K562 (cell line): ENCODE results near the gene RNF151. TPM values are rescaled to one million over a fixed set of nuclear protein-coding genes. Genes with fewer than 3 reads are reported as not detected.
A peak's percentile ranks its signal among the peaks of the same experiment; 100 is the strongest.

ENCODE experiments used
- DACH1 ChIP-seq: fragments of 450-650 bp; IDR thresholded peaks from 2 replicates; pipeline ENCODE4 v1.6.1; 2018; ENCODE audit not compliant: partially characterized antibody
- EGR1 ChIP-seq: fragments of 450-650 bp; conservative IDR thresholded peaks from 2 replicates; pipeline ENCODE4 v1.6.1; 2017; ENCODE audit warnings: mild to moderate bottlenecking
- FOXJ2 ChIP-seq: fragments of 200-800 bp; sonication (Bioruptor generic); IDR thresholded peaks from 2 replicates; pipeline ENCODE4 v1.6.1; 2016; ENCODE audit warnings: missing genetic modification characterization, missing compliant biosample characterization
- HOXB6 ChIP-seq: fragments of 250-450 bp; sonication (Bioruptor Pico); IDR thresholded peaks from 2 replicates; pipeline ENCODE4 v1.5.1; 2022; ENCODE audit warnings: mild to moderate bottlenecking, borderline replicate concordance
- MEIS2 ChIP-seq: fragments of 450-650 bp; IDR thresholded peaks from 2 replicates; pipeline ENCODE4 v1.6.1; 2014; ENCODE audit warnings: mild to moderate bottlenecking; ENCODE audit not compliant: partially characterized antibody
- MTA1 ChIP-seq: fragments of 450-650 bp; IDR thresholded peaks from 2 replicates; pipeline ENCODE4 v1.6.1; 2017; ENCODE audit warnings: borderline replicate concordance
- NFXL1 ChIP-seq: fragments of 450-650 bp; formaldehyde crosslinking; IDR thresholded peaks from 2 replicates; pipeline ENCODE4 v1.4.0; 2021; ENCODE audit warnings: mild to moderate bottlenecking
- NFYB ChIP-seq: IDR thresholded peaks from 2 replicates; pipeline ENCODE4 v1.6.1; 2011; ENCODE audit warnings: mild to moderate bottlenecking, moderate library complexity; ENCODE audit not compliant: insufficient read length; ENCODE audit errors: extremely low read depth
- RNF2 ChIP-seq: sonication (generic); IDR thresholded peaks from 2 replicates; pipeline ENCODE4 v1.6.1; 2016
- SIRT6 ChIP-seq: IDR thresholded peaks from one replicate; pipeline ENCODE4 v1.6.1; 2012; ENCODE audit warnings: low read depth, mild to moderate bottlenecking, control low read depth, inconsistent platforms, low read length, moderate library complexity
- SRSF9 ChIP-seq: fragments of 200-400 bp; formaldehyde crosslinking; IDR thresholded peaks from 2 replicates; pipeline ENCODE4 v1.6.1; 2017; ENCODE audit warnings: low read depth, low read length, borderline replicate concordance
- TBL1XR1 ChIP-seq, 2 experiments: IDR thresholded peaks; 2 replicates each; pipeline ENCODE4 v1.6.1; 2012; ENCODE audit warnings: improper control_type of control experiment in 2 of 2, low read length in 2 of 2, mild to moderate bottlenecking in 1 of 2
- TOE1 ChIP-seq, 2 experiments: fragments of 450-650 bp in 1 of 2; sonication (generic) in 1 of 2; formaldehyde crosslinking in 1 of 2; IDR thresholded peaks; 2 replicates each; pipeline versions ENCODE4 v1.7.1 to v1.8.0; 2016 to 2022; ENCODE audit warnings: borderline replicate concordance in 2 of 2, mild to moderate bottlenecking in 2 of 2, antibody characterized with exemption in 1 of 2, inconsistent platforms in 1 of 2, low read depth in 1 of 2, missing genetic modification reagents in 1 of 2, moderate library complexity in 1 of 2
- ZNF274 ChIP-seq: IDR thresholded peaks from 2 replicates; pipeline ENCODE4 v1.6.1; 2011; ENCODE audit warnings: low read depth, mild to moderate bottlenecking, low read length, moderate library complexity, borderline replicate concordance
- polyA plus RNA-seq, 8 experiments: library from polyadenylated mRNA; depleted of rRNA in 4 of 8; stranded (reverse) in 5 of 8; unstranded in 3 of 8; fragments of >200 nt; fragmentation: Nextera tagmentation in 2 of 8; fragmentation: Illumina TruSeq in 1 of 8; extraction: Ambion mirVana in 2 of 8; extraction: Trizol in 1 of 8; gene quantifications; 2 replicates each; pipeline versions ENCODE4 v1.2.1 to v1.2.3, GENCODE V29; 2011 to 2014; ENCODE audit warnings: inconsistent platforms in 1 of 8, missing spikeins in 1 of 8
- total RNA-seq, 7 experiments: library from RNA; depleted of rRNA in 6 of 7; stranded (reverse); fragments of >200 nt in 6 of 7; fragmentation: Illumina TruSeq in 2 of 7; extraction: Trizol in 2 of 7; gene quantifications; 2 replicates each; pipeline versions ENCODE4 v1.2.1 to v1.2.3, GENCODE V29; 2011 to 2021; ENCODE audit warnings: low replicate concordance in 1 of 7
- TF ChIP-seq, protein P1 (sequence below): sonication (generic); formaldehyde crosslinking; IDR thresholded peaks from 2 replicates; pipeline ENCODE4 v1.8.1; 2023; ENCODE audit warnings: mild to moderate bottlenecking, missing genetic modification reagents, moderate library complexity
- TF ChIP-seq, protein P2 (sequence below): fragments of 150-350 bp; IDR thresholded peaks from 2 replicates; pipeline ENCODE4 v1.6.1; 2014; ENCODE audit warnings: low read depth, mild to moderate bottlenecking, low read length, borderline replicate concordance
- TF ChIP-seq, protein P3 (sequence below): fragments of 450-650 bp; IDR thresholded peaks from 2 replicates; pipeline ENCODE4 v1.6.1; 2016; ENCODE audit warnings: missing biosample characterization, missing genetic modification characterization
- TF ChIP-seq, protein P4 (sequence below): fragments of 250-450 bp; sonication (Bioruptor Pico); IDR thresholded peaks from 2 replicates; pipeline ENCODE4 v1.5.0; 2021
- TF ChIP-seq, protein P5 (sequence below): sonication (generic); IDR thresholded peaks from 2 replicates; pipeline ENCODE4 v1.6.1; 2016

RNF151 gene
- total and polyA plus RNA-seq, 9 of the 15 experiments (the other 6 are each of a cell fraction or from before 2014, with no cell fraction given), result not detected

DNA sequence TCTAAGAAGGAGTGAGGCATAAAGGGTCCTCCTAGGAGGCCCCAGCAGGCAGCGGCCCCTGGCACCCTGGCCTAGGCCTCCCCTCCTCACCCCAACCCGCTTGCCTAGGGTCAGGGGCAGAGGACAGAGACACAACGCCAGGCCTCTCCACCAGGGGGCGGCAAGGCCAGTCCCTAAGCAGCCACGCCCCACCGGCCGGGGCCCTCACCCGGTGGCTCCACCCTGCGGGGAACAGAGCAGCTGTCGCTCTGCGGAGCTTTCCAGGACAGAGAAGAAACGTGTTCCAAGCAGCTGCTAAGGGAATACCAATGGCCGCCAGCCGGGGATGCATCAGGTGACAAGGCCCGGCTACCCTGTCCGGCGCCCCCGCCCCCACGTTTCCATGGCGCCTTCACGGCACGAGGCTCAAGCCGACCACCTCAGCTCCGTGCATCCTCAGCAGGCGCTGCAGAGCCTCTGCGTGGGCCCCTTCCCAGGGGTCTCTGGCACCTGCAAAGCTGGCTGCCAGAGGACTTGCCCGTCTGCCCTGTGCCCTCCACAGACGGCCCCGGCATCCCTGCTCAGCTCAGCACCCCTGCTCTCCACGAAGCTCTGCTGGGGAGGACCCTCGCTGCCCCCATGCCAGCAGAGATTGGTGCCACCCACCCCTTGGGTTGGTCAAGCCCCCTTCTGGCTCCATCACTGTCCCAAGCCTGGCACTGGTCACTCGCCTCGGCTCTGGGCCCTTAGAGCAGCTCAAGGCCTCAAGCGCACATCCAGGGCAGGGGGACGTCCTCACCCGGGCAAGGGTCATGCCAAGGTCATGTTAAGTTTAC, 37.4 kb downstream of the RNF151 start (continued):
- TF ChIP-seq TOE1 (IDR thresholded peaks at IDR 0.05; ENCODE audit: borderline replicate concordance), result peak; percentile 77; the same call in 1 of the 2 replicates
- no peak for TF ChIP-seq TOE1 (CRISPR knock-in tag; IDR thresholded peaks at IDR 0.05; ENCODE audit: borderline replicate concordance, low read depth)
- TF ChIP-seq SIRT6, result no peak
- TF ChIP-seq MEIS2, result peak; percentile 47
- TF ChIP-seq TBL1XR1 (IDR thresholded peaks at IDR 0.05; ENCODE audit: low read length in 2 of 2), result 0 out of 4 replicates have a peak, but pooled peaks of 1 of the 2 experiments have one; percentile 49
- TF ChIP-seq, protein P1, sequence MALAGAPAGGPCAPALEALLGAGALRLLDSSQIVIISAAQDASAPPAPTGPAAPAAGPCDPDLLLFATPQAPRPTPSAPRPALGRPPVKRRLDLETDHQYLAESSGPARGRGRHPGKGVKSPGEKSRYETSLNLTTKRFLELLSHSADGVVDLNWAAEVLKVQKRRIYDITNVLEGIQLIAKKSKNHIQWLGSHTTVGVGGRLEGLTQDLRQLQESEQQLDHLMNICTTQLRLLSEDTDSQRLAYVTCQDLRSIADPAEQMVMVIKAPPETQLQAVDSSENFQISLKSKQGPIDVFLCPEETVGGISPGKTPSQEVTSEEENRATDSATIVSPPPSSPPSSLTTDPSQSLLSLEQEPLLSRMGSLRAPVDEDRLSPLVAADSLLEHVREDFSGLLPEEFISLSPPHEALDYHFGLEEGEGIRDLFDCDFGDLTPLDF (CRISPR knock-in tag), result no peak
- TF ChIP-seq DACH1, result peak; percentile 78
- TF ChIP-seq, protein P2, sequence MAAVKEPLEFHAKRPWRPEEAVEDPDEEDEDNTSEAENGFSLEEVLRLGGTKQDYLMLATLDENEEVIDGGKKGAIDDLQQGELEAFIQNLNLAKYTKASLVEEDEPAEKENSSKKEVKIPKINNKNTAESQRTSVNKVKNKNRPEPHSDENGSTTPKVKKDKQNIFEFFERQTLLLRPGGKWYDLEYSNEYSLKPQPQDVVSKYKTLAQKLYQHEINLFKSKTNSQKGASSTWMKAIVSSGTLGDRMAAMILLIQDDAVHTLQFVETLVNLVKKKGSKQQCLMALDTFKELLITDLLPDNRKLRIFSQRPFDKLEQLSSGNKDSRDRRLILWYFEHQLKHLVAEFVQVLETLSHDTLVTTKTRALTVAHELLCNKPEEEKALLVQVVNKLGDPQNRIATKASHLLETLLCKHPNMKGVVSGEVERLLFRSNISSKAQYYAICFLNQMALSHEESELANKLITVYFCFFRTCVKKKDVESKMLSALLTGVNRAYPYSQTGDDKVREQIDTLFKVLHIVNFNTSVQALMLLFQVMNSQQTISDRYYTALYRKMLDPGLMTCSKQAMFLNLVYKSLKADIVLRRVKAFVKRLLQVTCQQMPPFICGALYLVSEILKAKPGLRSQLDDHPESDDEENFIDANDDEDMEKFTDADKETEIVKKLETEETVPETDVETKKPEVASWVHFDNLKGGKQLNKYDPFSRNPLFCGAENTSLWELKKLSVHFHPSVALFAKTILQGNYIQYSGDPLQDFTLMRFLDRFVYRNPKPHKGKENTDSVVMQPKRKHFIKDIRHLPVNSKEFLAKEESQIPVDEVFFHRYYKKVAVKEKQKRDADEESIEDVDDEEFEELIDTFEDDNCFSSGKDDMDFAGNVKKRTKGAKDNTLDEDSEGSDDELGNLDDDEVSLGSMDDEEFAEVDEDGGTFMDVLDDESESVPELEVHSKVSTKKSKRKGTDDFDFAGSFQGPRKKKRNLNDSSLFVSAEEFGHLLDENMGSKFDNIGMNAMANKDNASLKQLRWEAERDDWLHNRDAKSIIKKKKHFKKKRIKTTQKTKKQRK, result no peak
- TF ChIP-seq NFYB, result no peak
- TF ChIP-seq, protein P3, sequence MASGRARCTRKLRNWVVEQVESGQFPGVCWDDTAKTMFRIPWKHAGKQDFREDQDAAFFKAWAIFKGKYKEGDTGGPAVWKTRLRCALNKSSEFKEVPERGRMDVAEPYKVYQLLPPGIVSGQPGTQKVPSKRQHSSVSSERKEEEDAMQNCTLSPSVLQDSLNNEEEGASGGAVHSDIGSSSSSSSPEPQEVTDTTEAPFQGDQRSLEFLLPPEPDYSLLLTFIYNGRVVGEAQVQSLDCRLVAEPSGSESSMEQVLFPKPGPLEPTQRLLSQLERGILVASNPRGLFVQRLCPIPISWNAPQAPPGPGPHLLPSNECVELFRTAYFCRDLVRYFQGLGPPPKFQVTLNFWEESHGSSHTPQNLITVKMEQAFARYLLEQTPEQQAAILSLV (tag), result no peak
- TF ChIP-seq, protein P4, sequence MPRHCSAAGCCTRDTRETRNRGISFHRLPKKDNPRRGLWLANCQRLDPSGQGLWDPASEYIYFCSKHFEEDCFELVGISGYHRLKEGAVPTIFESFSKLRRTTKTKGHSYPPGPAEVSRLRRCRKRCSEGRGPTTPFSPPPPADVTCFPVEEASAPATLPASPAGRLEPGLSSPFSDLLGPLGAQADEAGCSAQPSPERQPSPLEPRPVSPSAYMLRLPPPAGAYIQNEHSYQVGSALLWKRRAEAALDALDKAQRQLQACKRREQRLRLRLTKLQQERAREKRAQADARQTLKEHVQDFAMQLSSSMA, result no peak
- TF ChIP-seq SRSF9, result no peak
- TF ChIP-seq RNF2, result peak; percentile 57; the same call in 1 of the 2 replicates
- TF ChIP-seq, protein P5, sequence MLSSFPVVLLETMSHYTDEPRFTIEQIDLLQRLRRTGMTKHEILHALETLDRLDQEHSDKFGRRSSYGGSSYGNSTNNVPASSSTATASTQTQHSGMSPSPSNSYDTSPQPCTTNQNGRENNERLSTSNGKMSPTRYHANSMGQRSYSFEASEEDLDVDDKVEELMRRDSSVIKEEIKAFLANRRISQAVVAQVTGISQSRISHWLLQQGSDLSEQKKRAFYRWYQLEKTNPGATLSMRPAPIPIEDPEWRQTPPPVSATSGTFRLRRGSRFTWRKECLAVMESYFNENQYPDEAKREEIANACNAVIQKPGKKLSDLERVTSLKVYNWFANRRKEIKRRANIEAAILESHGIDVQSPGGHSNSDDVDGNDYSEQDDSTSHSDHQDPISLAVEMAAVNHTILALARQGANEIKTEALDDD, result no peak
- TF ChIP-seq NFXL1 (CRISPR knock-in tag), result no peak
- peak; percentile 60 for TF ChIP-seq EGR1
- no peak for TF ChIP-seq FOXJ2 (tag)
- TF ChIP-seq MTA1, result no peak
- TF ChIP-seq ZNF274, result no peak
- TF ChIP-seq HOXB6 (CRISPR knock-in tag), result no peak
